Measurements from ENCODE around the gene ARHGAP27. TPM values are rescaled to one million over a fixed set of nuclear protein-coding genes. Genes with fewer than 3 reads are reported as not detected.

Gene ARHGAP27
- total RNA-seq, 1 donor from 2014 or later, result 12.1 TPM

DNA sequence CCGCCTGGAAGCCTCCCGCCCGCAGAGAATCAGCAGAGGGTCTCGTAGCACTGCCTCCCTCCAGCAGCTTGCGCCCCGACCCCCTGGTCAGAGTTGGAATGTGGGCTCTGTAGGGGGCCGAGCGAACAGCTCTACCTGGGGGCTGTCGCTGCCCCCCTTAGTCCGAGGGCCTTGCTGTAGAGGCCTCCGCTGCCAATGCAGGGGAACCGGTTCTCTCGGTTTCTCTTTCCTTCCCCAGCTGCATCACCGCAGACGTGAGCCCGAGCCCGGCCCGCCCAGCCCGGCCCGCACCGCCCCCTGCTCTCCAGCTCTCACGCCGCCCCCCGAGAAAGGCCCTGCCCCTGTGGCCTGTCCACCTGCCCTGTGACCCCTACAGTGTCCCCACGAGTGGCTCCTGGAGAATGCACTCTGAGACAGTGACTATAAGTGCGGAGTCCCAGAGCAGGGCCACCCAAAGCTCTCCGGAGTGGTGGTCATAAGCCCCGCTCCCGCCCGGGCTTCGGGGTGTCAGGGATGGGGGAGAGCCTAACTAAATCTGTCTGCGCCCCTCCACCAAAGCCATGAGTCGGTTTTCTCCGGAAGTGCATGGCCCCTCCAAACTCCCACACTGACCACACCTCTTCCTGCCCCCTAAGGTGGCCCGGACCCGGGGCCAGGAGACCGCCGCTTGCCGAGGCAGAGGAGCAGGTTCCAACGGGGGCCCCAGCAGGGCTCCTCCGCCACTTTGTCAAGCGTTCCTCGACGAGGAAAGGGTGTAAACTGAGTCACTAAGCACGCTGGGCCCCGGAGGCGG lies 1.7 kb downstream of the ARHGAP27 start:
- DNase-seq (ENCODE audit: low read depth), result no peak

- no peak for DNase-seq (ENCODE audit: low read depth)
These were observed 2.5 kb downstream of the ARHGAP27 start for GRCh38 chr17:45430006-45430737.

GRCh38 chr17:45429339-45430005 lies 3.2 kb downstream of the ARHGAP27 start:
- DNase-seq (ENCODE audit: low read depth), result no peak

DNA sequence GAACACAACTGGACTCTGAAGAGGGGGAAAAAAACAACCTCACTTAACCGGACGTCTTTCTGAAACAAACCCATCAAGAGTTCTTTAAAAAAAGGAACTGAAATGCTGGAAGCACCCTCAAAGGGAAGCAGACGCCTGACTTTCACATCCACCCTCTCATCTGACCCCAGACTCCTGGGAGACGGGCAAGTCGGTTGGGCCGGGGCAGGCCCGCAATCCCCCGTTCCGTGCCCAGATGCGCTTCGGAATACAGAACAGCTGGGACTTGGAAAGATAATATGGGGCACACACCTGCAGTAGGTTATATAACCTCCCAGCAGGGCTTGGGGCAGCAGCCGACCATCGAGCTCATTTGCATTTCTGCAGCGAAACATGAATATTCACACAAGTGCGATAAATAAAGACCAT lies 3.7 kb downstream of the ARHGAP27 start:
- DNase-seq (ENCODE audit: low read depth), result no peak

DNA sequence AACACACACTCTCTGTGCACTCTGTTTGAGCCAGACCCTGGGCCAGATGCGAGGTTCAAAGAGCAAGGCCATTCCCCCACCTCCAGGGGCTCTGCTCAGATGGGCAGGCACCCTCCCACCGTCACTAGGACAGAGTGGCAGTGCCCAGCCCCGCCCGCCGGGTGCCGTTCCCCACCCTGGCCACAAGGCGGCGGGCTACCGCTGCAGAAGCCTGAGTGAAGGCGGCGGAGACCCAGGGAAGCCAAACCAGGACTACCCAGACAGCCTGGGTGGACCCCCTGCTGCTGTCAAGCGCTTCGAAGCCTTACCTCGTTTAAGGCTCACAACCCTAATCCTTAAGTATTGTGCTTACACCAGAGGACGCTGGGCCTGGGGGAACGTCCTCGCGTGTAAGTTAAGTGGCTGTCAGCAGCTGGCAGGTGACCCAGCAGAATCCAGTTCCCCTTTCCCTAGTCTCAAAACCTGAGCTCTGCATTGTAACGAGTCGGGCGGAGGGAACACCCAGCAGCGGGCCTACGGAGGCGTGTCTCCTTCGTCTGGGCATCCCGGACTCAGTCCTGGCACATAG lies 4.5 kb downstream of the ARHGAP27 start:
- DNase-seq (ENCODE audit: low read depth), result peak; percentile 43

DNA sequence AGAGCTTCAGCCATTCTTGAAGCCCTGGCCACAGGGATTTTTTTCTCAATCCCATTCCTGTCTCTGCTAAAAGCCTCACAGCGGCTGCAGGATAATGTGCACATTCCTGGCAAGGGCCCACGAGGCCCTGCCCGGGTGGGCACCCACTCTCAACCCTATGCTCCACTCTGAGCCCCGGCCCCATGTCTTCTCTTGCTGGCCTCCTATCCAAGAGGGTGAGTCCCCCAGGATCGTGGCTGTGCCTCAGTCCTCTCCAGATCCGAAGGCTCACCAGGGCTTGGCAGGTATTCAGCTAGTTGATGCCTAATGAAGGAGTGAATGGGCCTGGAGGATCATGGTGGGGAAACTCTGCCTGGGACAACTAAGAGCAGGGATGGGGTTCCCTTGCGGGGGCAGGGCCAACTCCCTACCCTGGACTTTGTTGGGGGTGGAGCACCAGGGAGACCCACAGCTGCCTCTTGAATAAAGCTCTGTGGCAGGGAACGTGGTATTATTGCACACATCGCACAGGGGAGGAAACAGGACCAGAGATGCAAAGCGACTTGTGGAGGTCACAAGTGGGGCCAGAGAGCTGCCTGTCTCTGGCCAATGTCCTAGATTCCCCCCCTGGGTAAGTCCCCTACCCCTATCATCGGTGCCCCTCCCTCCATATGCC lies 5.4 kb downstream of the ARHGAP27 start:
- DNase-seq (ENCODE audit: low read depth), result no peak

- no peak for DNase-seq (ENCODE audit: low read depth)
These were observed 6.1 kb downstream of the ARHGAP27 start for GRCh38 chr17:45426561-45426960.

- DNase-seq (ENCODE audit: low read depth), result no peak
These were observed 6.7 kb downstream of the ARHGAP27 start for GRCh38 chr17:45425984-45426413.

GRCh38 chr17:45425125-45425983 lies 7.3 kb downstream of the ARHGAP27 start:
- DNase-seq (ENCODE audit: low read depth), result peak; percentile 93

GRCh38 chr17:45424769-45425124 lies 7.9 kb downstream of the ARHGAP27 start:
- no peak for DNase-seq (ENCODE audit: low read depth)

GRCh38 chr17:45423975-45424335 lies 8.7 kb downstream of the ARHGAP27 start:
- DNase-seq (ENCODE audit: low read depth), result no peak

DNA sequence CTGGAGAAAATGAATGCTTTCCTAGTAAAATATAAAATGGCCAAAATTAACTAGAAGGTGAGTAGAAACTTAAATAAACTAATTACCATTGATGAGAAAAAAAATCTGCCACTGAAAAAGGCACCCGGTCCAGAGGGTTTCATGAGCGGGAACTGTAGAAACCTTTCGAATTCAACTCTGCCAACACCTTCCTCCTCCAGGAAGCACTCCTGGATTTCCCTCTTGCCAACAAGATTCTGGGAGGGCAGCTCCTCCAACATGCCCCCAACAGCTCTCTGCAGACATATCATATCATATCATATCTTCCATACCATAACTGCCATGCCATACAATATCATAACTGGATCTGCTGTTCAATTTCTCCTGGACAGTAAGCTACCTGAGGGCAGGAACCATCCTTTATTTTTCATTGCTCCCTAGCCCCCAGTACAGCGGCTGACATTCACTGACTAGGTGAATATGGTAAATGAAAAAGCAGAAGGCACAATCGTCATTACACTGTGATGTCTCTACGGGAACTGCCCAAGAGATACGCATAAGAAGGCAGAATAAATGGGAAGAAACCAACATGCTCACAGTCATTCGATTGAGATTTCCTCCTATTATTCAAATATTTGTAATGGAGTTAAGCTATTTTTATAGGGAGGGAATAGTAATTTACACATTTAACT lies 9.2 kb downstream of the ARHGAP27 start:
- DNase-seq (ENCODE audit: low read depth), result no peak

DNA sequence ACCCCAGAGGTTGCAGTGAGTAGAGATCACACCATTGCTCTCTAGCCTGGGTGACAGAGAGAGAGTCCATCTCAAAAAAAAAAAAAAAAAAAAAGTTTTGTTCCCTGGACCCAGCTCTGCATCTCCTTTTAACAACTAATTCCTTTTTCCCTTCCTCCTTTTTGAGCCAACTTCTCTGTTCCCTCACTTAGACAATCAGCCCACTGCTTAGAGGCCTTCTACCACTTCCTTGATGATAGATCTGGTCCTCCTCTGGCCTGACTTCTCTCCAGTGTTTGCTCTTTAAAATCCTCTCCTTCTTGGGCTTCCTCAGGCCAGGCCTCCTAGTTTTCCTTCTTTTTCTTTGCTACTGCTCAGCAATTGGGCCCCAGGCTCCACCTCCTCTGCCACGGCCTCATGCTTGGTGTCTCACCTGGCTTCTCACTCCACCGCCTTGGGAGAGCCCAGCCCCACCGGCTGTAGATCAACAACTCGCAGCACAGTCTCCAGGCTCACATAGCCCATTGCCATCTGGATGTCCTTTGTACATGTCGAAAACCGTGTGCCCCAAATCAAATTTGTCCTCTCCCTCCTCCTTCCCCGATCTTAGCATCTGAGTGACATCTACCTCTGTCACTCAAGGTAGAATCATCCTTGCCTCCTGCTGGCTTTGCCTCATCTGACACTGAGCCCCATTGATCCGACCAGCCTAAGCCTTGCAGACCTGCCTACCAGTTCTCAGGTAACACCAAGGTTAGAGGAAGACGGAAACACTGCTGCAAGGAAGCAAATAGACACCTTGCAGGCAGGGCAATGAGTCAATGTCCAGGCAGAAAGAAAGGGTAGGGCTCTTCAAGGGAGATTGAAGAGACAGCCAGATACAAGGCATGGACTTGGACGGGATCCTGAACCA lies 17.4 kb downstream of the ARHGAP27 start:
- no peak for DNase-seq (ENCODE audit: low read depth)

- DNase-seq (ENCODE audit: low read depth), result no peak
These were observed 19.2 kb downstream of the ARHGAP27 start for GRCh38 chr17:45413498-45413923.

- DNase-seq (ENCODE audit: low read depth), result no peak
These were observed 21.1 kb downstream of the ARHGAP27 start for GRCh38 chr17:45411348-45412105.

- no peak for DNase-seq (ENCODE audit: low read depth)
These were observed 22.3 kb downstream of the ARHGAP27 start for GRCh38 chr17:45410144-45411091.

DNA sequence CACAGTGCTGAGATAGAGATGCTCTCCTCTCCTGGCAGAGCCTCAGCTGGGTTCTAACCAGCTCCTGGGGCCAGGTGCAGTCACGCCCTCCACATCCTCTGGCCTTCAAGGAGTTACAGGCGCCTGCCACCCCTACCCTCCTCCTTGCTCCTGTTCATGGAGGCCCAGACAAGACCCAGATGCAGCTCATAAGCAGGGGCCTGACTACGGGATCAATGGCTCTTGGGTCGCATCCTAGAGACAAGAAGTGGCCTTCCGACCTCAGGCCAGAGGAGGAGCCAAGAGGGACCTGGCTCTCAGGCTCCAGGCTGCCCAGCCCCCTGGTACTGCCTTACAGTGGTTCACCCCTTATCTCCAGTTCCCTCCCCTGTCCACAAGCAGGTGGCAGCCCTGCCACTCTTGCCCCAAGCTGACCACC lies 23.0 kb downstream of the ARHGAP27 start:
- DNase-seq (ENCODE audit: low read depth), result no peak

Data from renal cortical epithelial cell (primary cell).